Gastroesophageal sphincter (tissue), 3 donors: Measurements from ENCODE around the gene FNDC5.

Experiments
- CTCF ChIP-seq, 4 experiments: fragments of 200-600 bp in 2 of 4; fragments of 450-650 bp in 2 of 4; sonication (generic) in 1 of 4; IDR thresholded peaks; one replicate each; pipeline ENCODE4 v1.5.1; 2017 to 2019; ENCODE audit warnings: antibody characterized with exemption in 4 of 4, mild to moderate bottlenecking in 2 of 4, moderate library complexity in 2 of 4
- EP300 ChIP-seq: sonication (generic); formaldehyde crosslinking; IDR thresholded peaks from one replicate; pipeline ENCODE4 v1.6.1; 2017; ENCODE audit warnings: antibody characterized with exemption, mild to moderate bottlenecking
- POLR2A ChIP-seq, 2 donors: fragments of 450-650 bp; IDR thresholded peaks; one replicate each; pipeline ENCODE4 v1.6.1; 2017; ENCODE audit warnings: antibody characterized with exemption in 2 of 2, mild to moderate bottlenecking in 2 of 2, moderate library complexity in 1 of 2
- POLR2AphosphoS5 ChIP-seq: sonication (generic); formaldehyde crosslinking; IDR thresholded peaks from one replicate; pipeline ENCODE4 v1.6.1; 2017; ENCODE audit warnings: antibody characterized with exemption

DNA sequence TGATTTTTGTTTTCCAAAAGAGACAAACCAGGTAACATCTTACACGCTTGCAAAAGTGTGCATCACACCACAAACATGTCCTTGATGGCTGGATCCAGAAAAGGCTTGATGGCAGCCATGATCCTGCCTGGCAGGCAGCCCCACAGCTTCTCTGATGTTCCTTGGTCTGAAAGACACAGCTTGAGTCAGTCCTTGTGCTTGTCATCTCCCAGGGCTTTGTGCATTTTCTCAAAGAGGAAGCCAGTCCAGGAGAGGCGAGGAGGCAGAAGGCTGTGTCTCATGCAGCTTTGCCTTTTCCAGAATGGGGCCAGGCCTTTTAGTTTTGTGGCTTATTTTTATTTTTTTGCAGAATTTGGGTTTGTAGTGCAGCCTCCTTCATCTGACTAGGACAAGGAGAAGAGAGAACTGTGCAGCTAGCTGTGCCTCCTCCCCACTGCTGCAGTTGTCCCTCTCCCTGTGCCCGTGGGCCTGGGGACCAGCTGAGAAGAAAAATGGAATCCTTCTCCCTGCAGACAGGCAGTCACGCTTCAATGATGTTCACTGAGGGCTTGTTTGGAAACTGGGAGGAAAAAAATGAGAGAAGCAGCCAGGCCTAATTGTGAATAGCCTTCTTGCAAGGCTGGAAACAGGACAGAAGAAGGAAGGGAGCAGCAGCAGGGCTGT is 7.4 kb downstream of the FNDC5 start:
- no peak for TF ChIP-seq POLR2A (IDR thresholded peaks at IDR 0.05)
- no peak for TF ChIP-seq CTCF (IDR thresholded peaks at IDR 0.05)
- TF ChIP-seq POLR2AphosphoS5, result no peak
- no peak for TF ChIP-seq EP300
